HepG2 (cell line): Measurements from ENCODE around the gene PXK. TPM values are rescaled to one million over a fixed set of nuclear protein-coding genes. Genes with fewer than 3 reads are reported as not detected.

Experiments
- NFIB ChIP-seq: sonication (generic); formaldehyde crosslinking; IDR thresholded peaks from 2 replicates; pipeline ENCODE4 v1.9.0; 2021; ENCODE audit warnings: missing genetic modification reagents, mild to moderate bottlenecking, borderline replicate concordance
- NR2F6 ChIP-seq, 2 experiments: IDR thresholded peaks; 2 replicates each; pipeline ENCODE4 v1.6.1; 2016; ENCODE audit warnings: antibody characterized with exemption in 1 of 2, mild to moderate bottlenecking in 1 of 2
- SNAPC2 ChIP-seq: sonication (generic); formaldehyde crosslinking; IDR thresholded peaks from 2 replicates; pipeline ENCODE4 v1.8.1; 2022; ENCODE audit warnings: mild to moderate bottlenecking, missing genetic modification reagents
- SOX5 ChIP-seq: IDR thresholded peaks from 2 replicates; pipeline ENCODE4 v1.6.1; 2016; ENCODE audit warnings: borderline replicate concordance
- TARDBP ChIP-seq: sonication (generic); formaldehyde crosslinking; IDR thresholded peaks from 2 replicates; pipeline ENCODE4 v1.8.0; 2022; ENCODE audit warnings: mild to moderate bottlenecking, missing genetic modification reagents
- TBX2 ChIP-seq: sonication (generic); formaldehyde crosslinking; IDR thresholded peaks from 2 replicates; pipeline ENCODE4 v1.5.0; 2020; ENCODE audit warnings: missing genetic modification reagents, mild to moderate bottlenecking, borderline replicate concordance
- ZNF12 ChIP-seq: sonication (generic); formaldehyde crosslinking; IDR thresholded peaks from 2 replicates; pipeline ENCODE4 v1.5.0; 2020; ENCODE audit warnings: missing genetic modification reagents
- ZNF350 ChIP-seq: sonication (generic); formaldehyde crosslinking; IDR thresholded peaks from 2 replicates; pipeline ENCODE4 v1.4.0; 2020; ENCODE audit warnings: mild to moderate bottlenecking, low read depth, missing genetic modification reagents, borderline replicate concordance
- ZNF354B ChIP-seq: sonication (generic); formaldehyde crosslinking; IDR thresholded peaks from 2 replicates; pipeline ENCODE4 v1.8.0; 2022; ENCODE audit warnings: mild to moderate bottlenecking, missing genetic modification reagents
- ZNF451 ChIP-seq: sonication (generic); formaldehyde crosslinking; IDR thresholded peaks from 2 replicates; pipeline ENCODE4 v1.5.0; 2020; ENCODE audit warnings: mild to moderate bottlenecking, missing genetic modification reagents
- ZNF674 ChIP-seq: sonication (generic); formaldehyde crosslinking; IDR thresholded peaks from 2 replicates; pipeline ENCODE4 v1.5.0; 2020; ENCODE audit warnings: low read depth, mild to moderate bottlenecking, missing genetic modification reagents
- ZSCAN29 ChIP-seq: sonication (generic); formaldehyde crosslinking; conservative IDR thresholded peaks from 2 replicates; pipeline ENCODE4 v1.4.0; 2020; ENCODE audit warnings: mild to moderate bottlenecking, missing genetic modification reagents
- ZSCAN9 ChIP-seq: IDR thresholded peaks from 2 replicates; pipeline ENCODE4 v1.6.1; 2016; ENCODE audit warnings: borderline replicate concordance
- polyA plus RNA-seq, 8 experiments: library from polyadenylated mRNA; depleted of rRNA in 3 of 8; stranded (reverse) in 7 of 8; unstranded in 1 of 8; fragments of >200 nt; fragmentation: Illumina TruSeq in 4 of 8; extraction: Trizol in 4 of 8; gene quantifications; 2 replicates each; pipeline versions ENCODE4 v1.2.1 to v1.2.3, GENCODE V29; 2011 to 2016; ENCODE audit warnings: low read depth in 4 of 8, missing spikeins in 1 of 8, mixed read lengths in 1 of 8; ENCODE audit not compliant: insufficient read depth in 1 of 8
- total RNA-seq, 5 experiments: library from RNA; depleted of rRNA; stranded (reverse); fragments of >200 nt; fragmentation: Illumina TruSeq; extraction: Trizol; gene quantifications; 2 replicates each; pipeline ENCODE4 v1.2.3, GENCODE V29; 2016; ENCODE audit warnings: low read depth in 1 of 5
- TF ChIP-seq, protein P1 (sequence below): sonication (generic); formaldehyde crosslinking; IDR thresholded peaks from 2 replicates; pipeline ENCODE4 v1.8.1; 2023; ENCODE audit warnings: mild to moderate bottlenecking, missing genetic modification reagents
- TF ChIP-seq, protein P2 (sequence below): sonication (generic); formaldehyde crosslinking; IDR thresholded peaks from 2 replicates; pipeline ENCODE4 v1.4.0; 2020; ENCODE audit warnings: missing genetic modification reagents, borderline replicate concordance
- TF ChIP-seq, protein P3 (sequence below): sonication (generic); formaldehyde crosslinking; IDR thresholded peaks from 2 replicates; pipeline ENCODE4 v1.5.0; 2020; ENCODE audit warnings: mild to moderate bottlenecking, missing genetic modification reagents
- TF ChIP-seq, protein P4 (sequence below): sonication (generic); formaldehyde crosslinking; IDR thresholded peaks from 2 replicates; pipeline ENCODE4 v1.5.0; 2020; ENCODE audit warnings: missing genetic modification reagents
- TF ChIP-seq, protein P5 (sequence below): sonication (generic); formaldehyde crosslinking; IDR thresholded peaks from 2 replicates; pipeline ENCODE4 v1.5.0; 2020; ENCODE audit warnings: missing genetic modification reagents
- TF ChIP-seq, protein P6 (sequence below): sonication (generic); formaldehyde crosslinking; IDR thresholded peaks from 2 replicates; pipeline ENCODE4 v1.5.0; 2020; ENCODE audit warnings: mild to moderate bottlenecking, missing genetic modification reagents, borderline replicate concordance

The PXK gene
- total and polyA plus RNA-seq, 2 of the 13 experiments (the other 11 are each of a cell fraction or from before 2014, with no cell fraction given), result 6.4 to 18.6 TPM

DNA sequence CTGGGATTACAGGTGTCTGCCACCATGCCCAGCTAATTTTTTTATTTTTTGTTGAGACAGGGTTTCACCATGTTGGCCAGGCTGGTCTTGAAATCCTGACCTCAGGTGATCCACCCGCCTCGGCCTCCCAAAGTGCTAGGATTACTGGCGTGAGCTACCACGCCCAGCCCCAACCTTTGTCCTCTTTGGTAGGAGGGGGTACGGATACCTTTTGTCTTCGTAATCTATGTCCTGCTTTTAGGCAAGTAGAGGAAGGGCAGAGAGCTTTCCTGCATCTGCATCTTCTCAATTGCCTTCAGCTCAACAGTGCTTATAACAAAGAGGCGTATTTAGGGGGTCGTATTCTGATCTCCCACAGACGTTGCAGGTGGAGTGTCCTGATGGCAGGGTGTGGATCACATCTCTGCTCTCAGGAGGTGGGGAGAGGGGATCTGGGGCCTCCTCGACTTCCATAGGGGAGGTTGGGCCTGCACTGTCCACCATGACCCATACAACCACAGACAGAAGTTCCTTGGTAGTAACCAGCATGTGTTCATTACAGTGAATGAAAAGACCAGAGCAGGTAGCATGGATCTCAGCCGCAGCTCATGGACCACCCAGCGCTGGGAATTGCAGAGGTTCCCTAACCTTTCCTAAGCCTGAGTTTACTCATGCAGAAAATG, 137.8 kb downstream of the PXK start (continued):
- TF ChIP-seq TBX2 (CRISPR knock-in tag), result no peak
- no peak for TF ChIP-seq ZNF451
- TF ChIP-seq, protein P1, sequence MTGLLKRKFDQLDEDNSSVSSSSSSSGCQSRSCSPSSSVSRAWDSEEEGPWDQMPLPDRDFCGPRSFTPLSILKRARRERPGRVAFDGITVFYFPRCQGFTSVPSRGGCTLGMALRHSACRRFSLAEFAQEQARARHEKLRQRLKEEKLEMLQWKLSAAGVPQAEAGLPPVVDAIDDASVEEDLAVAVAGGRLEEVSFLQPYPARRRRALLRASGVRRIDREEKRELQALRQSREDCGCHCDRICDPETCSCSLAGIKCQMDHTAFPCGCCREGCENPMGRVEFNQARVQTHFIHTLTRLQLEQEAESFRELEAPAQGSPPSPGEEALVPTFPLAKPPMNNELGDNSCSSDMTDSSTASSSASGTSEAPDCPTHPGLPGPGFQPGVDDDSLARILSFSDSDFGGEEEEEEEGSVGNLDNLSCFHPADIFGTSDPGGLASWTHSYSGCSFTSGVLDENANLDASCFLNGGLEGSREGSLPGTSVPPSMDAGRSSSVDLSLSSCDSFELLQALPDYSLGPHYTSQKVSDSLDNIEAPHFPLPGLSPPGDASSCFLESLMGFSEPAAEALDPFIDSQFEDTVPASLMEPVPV, result no peak
- no peak for TF ChIP-seq NR2F6 (IDR thresholded peaks at IDR 0.05)
- TF ChIP-seq NR2F6 (CRISPR knock-in tag; IDR thresholded peaks at IDR 0.05), result peak; percentile 44; the same call in 1 of the 2 replicates
- TF ChIP-seq, protein P2, sequence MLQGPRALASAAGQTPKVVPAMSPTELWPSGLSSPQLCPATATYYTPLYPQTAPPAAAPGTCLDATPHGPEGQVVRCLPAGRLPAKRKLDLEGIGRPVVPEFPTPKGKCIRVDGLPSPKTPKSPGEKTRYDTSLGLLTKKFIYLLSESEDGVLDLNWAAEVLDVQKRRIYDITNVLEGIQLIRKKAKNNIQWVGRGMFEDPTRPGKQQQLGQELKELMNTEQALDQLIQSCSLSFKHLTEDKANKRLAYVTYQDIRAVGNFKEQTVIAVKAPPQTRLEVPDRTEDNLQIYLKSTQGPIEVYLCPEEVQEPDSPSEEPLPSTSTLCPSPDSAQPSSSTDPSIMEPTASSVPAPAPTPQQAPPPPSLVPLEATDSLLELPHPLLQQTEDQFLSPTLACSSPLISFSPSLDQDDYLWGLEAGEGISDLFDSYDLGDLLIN (CRISPR knock-in tag), result no peak
- no peak for TF ChIP-seq TARDBP (CRISPR knock-in tag)
- TF ChIP-seq ZNF674 (CRISPR knock-in tag), result no peak
- TF ChIP-seq ZNF12, result no peak
- TF ChIP-seq ZSCAN29 (CRISPR knock-in tag), result no peak
- no peak for TF ChIP-seq ZSCAN9 (CRISPR knock-in tag)
- no peak for TF ChIP-seq ZNF354B (CRISPR knock-in tag)
- TF ChIP-seq, protein P3, sequence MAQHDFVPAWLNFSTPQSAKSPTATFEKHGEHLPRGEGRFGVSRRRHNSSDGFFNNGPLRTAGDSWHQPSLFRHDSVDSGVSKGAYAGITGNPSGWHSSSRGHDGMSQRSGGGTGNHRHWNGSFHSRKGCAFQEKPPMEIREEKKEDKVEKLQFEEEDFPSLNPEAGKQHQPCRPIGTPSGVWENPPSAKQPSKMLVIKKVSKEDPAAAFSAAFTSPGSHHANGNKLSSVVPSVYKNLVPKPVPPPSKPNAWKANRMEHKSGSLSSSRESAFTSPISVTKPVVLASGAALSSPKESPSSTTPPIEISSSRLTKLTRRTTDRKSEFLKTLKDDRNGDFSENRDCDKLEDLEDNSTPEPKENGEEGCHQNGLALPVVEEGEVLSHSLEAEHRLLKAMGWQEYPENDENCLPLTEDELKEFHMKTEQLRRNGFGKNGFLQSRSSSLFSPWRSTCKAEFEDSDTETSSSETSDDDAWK, result no peak
- no peak for TF ChIP-seq SNAPC2
- TF ChIP-seq NFIB (CRISPR knock-in tag), result no peak
- TF ChIP-seq, protein P4, sequence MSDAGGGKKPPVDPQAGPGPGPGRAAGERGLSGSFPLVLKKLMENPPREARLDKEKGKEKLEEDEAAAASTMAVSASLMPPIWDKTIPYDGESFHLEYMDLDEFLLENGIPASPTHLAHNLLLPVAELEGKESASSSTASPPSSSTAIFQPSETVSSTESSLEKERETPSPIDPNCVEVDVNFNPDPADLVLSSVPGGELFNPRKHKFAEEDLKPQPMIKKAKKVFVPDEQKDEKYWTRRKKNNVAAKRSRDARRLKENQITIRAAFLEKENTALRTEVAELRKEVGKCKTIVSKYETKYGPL (CRISPR knock-in tag), result no peak
- no peak for TF ChIP-seq ZNF350
- TF ChIP-seq, protein P5, sequence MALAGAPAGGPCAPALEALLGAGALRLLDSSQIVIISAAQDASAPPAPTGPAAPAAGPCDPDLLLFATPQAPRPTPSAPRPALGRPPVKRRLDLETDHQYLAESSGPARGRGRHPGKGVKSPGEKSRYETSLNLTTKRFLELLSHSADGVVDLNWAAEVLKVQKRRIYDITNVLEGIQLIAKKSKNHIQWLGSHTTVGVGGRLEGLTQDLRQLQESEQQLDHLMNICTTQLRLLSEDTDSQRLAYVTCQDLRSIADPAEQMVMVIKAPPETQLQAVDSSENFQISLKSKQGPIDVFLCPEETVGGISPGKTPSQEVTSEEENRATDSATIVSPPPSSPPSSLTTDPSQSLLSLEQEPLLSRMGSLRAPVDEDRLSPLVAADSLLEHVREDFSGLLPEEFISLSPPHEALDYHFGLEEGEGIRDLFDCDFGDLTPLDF (CRISPR knock-in tag), result no peak
- TF ChIP-seq, protein P6, sequence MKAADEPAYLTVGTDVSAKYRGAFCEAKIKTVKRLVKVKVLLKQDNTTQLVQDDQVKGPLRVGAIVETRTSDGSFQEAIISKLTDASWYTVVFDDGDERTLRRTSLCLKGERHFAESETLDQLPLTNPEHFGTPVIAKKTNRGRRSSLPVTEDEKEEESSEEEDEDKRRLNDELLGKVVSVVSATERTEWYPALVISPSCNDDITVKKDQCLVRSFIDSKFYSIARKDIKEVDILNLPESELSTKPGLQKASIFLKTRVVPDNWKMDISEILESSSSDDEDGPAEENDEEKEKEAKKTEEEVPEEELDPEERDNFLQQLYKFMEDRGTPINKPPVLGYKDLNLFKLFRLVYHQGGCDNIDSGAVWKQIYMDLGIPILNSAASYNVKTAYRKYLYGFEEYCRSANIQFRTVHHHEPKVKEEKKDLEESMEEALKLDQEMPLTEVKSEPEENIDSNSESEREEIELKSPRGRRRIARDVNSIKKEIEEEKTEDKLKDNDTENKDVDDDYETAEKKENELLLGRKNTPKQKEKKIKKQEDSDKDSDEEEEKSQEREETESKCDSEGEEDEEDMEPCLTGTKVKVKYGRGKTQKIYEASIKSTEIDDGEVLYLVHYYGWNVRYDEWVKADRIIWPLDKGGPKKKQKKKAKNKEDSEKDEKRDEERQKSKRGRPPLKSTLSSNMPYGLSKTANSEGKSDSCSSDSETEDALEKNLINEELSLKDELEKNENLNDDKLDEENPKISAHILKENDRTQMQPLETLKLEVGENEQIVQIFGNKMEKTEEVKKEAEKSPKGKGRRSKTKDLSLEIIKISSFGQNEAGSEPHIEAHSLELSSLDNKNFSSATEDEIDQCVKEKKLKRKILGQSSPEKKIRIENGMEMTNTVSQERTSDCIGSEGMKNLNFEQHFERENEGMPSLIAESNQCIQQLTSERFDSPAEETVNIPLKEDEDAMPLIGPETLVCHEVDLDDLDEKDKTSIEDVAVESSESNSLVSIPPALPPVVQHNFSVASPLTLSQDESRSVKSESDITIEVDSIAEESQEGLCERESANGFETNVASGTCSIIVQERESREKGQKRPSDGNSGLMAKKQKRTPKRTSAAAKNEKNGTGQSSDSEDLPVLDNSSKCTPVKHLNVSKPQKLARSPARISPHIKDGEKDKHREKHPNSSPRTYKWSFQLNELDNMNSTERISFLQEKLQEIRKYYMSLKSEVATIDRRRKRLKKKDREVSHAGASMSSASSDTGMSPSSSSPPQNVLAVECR (CRISPR knock-in tag), result peak; percentile 16; the same call in 1 of the 2 replicates
- TF ChIP-seq SOX5 (CRISPR knock-in tag), result 0 out of 2 replicates have a peak, but pooled peaks have one; percentile 22
